ENCODE results near the gene KRTAP1-3.
"Not testable (repeated sequence)": the region's sequence is repeated elsewhere in the genome, so short reads cannot be mapped to it uniquely, and the experiment has no call there.

The KRTAP1-3 gene

GRCh38 chr17:41034346-41034935, at the start of gene KRTAP1-3:
Gene KRTAP1-3, minus strand, starts transcription at chr17:41034874. Its CDS starts 53 bp downstream, at chr17:41034821.
- not testable (repeated sequence) for DNase-seq

- not testable (repeated sequence) for DNase-seq
These were observed 49.6 kb upstream of the KRTAP1-3 start, which contains the start of gene KRTAP4-7 for GRCh38 chr17:41084100-41084856. Gene KRTAP4-7, plus strand, starts transcription at chr17:41084150. Its CDS starts 57 bp downstream, at chr17:41084207.

- DNase-seq: not testable (repeated sequence)
These were observed 48.8 kb upstream of the KRTAP1-3 start for GRCh38 chr17:41083427-41083826.

GRCh38 chr17:41082626-41083025, 48.0 kb upstream of the KRTAP1-3 start:
- DNase-seq: no peak

GRCh38 chr17:41076788-41077187, 42.1 kb upstream of the KRTAP1-3 start:
- no peak for DNase-seq

GRCh38 chr17:41073676-41074075, 39.0 kb upstream of the KRTAP1-3 start:
- no peak for DNase-seq

- DNase-seq: no peak
These were observed 37.1 kb upstream of the KRTAP1-3 start for GRCh38 chr17:41071606-41072360.

GRCh38 chr17:41069031-41069430, 34.4 kb upstream of the KRTAP1-3 start:
- DNase-seq: no peak

- no peak for DNase-seq
These were observed 32.6 kb upstream of the KRTAP1-3 start for GRCh38 chr17:41067281-41067680.

GRCh38 chr17:41065829-41066624, 31.4 kb upstream of the KRTAP1-3 start, which contains the start of gene KRTAP2-4:
Gene KRTAP2-4, minus strand, starts transcription at chr17:41065879. Its CDS starts 34 bp downstream, at chr17:41065845.
- no peak for DNase-seq

- not testable (repeated sequence) for DNase-seq
These were observed 30.5 kb upstream of the KRTAP1-3 start for GRCh38 chr17:41065016-41065689.

GRCh38 chr17:41064301-41064700, 29.6 kb upstream of the KRTAP1-3 start:
- no peak for DNase-seq

GRCh38 chr17:41063449-41063848, 28.8 kb upstream of the KRTAP1-3 start:
- no peak for DNase-seq

- no peak for DNase-seq
These were observed 27.3 kb upstream of the KRTAP1-3 start for GRCh38 chr17:41061964-41062363.

GRCh38 chr17:41060052-41060604, 25.5 kb upstream of the KRTAP1-3 start, which contains the start of gene KRTAP2-3:
Gene KRTAP2-3, minus strand, starts transcription at chr17:41060114. Its CDS starts 64 bp downstream, at chr17:41060050.
- DNase-seq: no peak

- DNase-seq: not testable (repeated sequence)
These were observed 24.8 kb upstream of the KRTAP1-3 start for GRCh38 chr17:41059276-41060051.

GRCh38 chr17:41058741-41059140, 24.1 kb upstream of the KRTAP1-3 start:
- no peak for DNase-seq

- DNase-seq: no peak
These were observed 22.9 kb upstream of the KRTAP1-3 start for GRCh38 chr17:41057547-41057946.

- not testable (repeated sequence) for DNase-seq
These were observed 20.5 kb upstream of the KRTAP1-3 start, which contains the start of gene KRTAP2-2 for GRCh38 chr17:41055130-41055529. Gene KRTAP2-2, minus strand, starts transcription at chr17:41055230. Its CDS starts 19 bp downstream, at chr17:41055211.

- not testable (repeated sequence) for DNase-seq
These were observed 19.9 kb upstream of the KRTAP1-3 start for GRCh38 chr17:41054556-41054955.

Measured in NCI-H1092 (cell line).